Suppressor macrophage treated with lipopolysaccharide for 4 hours (primary cell): ENCODE results near the gene CYGB.

Source experiments
- DNase-seq: peaks from one replicate; pipeline ENCODE4 v3.0.0-alpha.2; 2020

CYGB gene

GRCh38 chr17:76549215-76549518, 11.7 kb upstream of the CYGB start:
- DNase-seq, result no peak

DNA sequence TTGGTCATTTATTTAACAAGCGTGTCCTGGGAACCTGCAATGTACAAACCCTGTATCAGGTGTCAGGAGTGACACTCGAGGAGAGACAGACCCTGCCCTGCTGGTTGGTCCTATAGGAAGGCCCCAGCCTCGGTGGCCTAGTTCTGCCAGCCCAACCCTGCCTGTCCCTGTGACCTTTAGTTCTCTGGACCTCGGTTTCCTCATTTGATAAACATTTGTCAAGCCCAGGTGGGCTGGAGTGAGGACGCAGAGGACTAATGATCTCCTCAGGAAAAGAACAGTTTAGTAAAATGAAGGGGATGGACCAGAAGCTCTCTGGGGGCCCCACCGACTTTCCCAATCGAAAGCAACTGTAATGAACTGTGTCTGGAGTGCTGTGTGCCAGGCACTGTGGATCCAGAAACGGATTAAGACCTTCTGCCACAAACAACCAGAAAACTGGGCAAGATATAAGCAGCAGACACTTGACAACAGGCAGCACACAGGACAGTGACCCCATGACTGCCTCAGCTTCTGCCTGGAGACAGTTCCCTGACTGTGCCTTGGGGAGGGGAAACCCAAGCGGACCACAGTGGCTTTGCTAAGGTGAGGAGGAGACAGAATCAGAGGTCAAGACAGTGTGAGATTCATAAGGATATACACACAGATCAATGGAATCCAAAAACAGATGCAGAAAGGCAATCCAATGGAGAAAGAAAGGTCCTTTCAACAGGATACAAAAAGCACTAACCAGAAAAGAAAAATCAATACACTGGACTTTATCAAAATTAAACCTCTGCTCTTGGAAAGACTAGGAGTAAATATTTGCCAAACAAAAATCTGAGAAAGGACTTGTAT, 11.1 kb upstream of the CYGB start:
- no peak for DNase-seq

- no peak for DNase-seq
Observed at GRCh38 chr17:76547642-76548202, 10.2 kb upstream of the CYGB start.

- peak; percentile 81 for DNase-seq
Observed at GRCh38 chr17:76547183-76547641, 9.7 kb upstream of the CYGB start.

DNA sequence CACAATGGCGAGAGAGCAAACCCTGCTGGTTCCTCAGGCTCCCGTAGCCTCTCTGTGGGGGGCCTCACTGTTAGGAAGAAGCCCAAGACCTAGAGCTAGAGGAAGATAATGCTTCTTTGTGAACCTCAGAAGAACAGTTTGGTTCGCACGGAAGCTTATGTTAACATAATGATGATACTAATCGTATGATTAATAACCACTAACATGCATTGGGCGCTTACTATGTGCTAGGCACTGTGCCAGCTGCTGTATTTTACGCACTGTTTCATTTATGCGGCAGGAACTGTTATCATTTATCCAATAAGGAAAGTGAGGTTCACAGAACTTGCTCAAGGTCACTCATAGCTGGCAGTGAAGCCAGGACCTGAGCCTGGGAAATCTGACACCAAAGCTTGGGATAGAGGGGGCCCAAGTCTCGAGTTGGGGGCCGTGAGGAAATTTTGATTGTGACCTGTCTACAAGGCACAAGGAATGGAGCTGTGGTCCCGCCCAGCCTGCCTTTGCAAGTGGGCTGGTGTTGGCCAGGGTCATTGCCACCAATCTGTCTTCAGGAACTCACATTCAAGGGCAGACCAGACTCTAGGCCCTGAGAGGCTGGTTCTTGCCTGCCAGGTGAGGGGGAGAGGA, 9.2 kb upstream of the CYGB start:
- no peak for DNase-seq

- DNase-seq, result no peak
Observed at GRCh38 chr17:76545918-76546555, 8.5 kb upstream of the CYGB start.

DNA sequence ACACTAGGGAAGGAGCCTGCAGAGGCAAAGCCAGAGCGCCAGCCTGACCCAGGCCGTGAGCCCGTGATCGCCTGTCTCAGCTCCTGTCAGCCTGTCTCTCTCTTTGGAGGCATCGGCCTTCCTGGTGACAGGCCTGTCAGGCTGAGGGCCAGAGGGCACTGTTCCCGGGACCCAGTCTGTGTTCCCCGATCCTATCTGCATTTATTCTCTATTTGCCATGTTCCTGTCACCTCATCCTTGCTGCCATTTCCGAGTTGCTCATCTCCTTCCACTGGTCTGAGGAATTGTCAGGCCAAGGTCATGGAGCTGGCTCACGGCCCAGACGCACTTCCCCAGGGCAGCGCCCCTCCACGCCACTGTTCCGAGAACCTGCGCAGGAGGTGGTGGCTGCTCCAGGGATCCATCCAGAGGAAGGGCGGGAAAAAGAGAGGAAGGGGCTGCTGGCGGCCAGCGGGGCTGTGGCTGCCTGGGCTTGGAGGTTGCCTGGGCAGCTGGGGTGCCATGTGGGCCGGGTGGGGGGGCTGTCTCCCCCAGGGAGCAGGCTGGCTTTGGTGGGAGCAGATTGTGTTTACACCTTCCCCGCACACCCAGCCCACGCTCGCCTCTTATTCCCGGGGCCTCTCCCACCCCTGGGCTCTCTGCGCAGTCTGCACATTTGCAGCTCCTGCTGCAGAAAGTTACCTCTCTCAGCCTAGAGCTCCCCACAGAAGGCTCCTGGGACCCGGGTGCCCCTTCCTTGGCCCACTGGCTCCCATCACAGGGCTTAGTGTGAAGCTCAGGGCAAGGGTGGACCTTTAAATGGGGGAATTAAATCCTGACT, 7.2 kb upstream of the CYGB start:
- no peak for DNase-seq

DNA sequence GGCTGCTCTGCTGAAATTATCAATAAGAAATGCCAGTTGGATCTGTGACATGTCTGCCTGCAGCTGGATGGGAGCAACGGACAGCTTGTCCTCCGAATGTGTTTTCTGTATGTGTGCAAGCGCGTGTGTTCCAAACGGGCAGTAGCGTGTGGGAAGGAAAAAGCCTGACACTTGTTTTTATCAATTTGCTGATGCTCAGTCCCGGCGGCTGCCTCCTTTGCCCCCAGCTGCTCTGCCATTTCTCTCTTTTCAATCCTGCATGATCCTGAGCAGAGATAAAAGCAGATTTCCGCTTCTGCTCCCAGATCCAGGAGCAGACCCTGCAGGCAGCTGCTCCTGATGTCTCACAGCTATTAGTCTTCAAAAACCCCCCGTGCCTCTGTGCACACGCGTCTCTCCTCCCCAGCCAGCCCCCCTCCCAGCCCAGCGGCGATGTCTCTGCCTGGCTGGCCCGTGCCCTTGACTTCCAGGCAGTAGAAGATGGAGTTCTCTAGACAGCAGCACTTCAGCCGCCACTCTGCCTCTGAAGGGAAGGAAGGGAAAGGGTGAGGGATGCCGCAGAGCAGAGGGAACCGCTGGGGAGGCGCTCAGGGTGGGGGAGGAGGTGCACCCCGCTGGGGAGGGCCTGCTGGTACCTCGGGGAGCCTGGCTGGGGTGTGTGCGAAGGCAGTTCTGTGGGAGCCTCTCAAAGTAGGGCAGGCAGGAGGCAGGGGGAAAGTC, 6.5 kb upstream of the CYGB start:
- no peak for DNase-seq

GRCh38 chr17:76543482-76543825, 5.9 kb upstream of the CYGB start:
- DNase-seq, result no peak

DNA sequence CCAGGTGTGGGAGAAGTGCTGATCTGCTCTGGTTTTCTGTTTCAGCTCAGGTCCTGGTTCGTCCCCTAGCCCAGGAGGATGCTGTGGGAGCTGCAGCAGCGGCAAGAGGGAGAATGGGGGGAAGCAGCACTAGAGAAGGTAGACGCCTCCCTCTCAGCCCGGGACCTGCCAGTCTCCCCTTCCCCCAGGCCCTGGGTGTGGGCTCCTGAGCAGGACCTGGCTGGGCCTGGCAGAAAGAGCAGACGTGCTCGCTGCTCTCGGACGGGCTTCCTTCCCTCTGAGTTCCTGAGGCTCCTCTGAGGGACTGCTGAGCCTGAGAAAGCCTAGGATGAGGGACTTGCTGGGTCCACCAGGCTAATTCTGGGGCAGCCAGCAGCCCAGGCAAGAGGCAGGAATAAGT, 5.5 kb upstream of the CYGB start:
- DNase-seq, result no peak

DNA sequence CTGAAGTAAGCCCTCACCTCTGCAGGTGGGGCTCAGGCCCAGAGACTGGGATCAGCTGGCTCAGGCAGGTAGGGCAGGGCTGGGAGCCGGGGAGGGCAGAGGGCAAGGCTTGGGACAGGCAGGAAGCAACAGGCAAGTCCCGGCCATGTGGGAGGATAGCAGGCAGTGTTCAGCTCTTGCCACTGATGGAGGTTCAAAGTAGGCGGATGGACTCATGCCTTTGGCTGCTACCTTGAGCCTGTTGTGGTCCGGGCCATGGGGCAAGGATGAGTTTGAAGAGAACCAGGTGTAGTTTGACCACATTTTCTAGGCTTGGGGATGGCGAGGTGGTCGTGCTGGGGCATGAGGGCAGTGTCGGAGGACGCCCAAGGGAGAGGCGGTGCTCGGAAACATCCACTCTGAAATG, 5.1 kb upstream of the CYGB start:
- no peak for DNase-seq

- no peak for DNase-seq
Observed at GRCh38 chr17:76541739-76542454, 4.4 kb upstream of the CYGB start.

DNA sequence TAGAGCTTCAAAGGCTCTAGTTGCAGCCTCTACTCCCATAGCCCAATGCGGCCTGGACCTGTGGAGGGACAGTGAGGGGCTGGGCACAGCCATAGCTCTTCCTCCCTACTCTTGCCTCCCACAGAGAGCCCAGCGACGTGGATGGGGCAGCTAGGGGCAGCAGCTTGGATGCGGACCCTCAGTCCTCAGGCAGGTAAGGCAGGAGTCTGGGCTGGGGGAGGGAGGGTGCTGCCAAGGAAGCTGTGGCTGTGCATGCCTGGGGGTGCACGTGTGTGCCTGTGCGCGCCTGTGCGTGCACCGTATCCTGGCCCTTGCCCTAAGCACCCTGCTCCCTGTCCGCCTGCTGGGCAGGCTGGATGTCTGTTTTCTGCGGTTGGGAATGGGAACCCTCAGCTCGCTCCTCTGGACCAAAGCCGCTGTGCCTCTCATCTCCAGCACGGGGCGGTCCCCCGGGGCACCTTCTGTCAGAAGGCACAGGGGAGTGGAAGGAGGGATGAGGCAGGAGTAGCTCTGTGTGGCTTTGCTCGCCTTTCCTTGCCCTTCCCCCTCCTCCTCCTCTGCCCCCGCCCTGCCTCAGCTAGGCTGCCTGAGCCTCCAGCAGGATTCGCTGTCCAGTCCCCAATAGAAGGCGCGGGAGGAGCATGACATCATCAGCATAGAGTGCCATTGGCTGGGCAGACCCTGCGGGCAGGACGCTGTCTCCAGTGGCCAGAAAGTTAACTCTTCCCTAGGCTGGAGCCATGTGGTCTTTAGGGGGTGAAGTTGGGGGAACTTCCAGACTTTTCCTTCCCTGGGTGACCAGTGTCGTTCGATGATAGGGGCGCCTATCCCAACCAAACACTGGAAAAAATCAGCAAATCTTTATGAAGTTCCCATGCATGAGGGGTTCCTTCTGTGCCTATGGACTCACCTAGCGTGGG, 3.1 kb upstream of the CYGB start:
- DNase-seq, result peak; percentile 89

DNA sequence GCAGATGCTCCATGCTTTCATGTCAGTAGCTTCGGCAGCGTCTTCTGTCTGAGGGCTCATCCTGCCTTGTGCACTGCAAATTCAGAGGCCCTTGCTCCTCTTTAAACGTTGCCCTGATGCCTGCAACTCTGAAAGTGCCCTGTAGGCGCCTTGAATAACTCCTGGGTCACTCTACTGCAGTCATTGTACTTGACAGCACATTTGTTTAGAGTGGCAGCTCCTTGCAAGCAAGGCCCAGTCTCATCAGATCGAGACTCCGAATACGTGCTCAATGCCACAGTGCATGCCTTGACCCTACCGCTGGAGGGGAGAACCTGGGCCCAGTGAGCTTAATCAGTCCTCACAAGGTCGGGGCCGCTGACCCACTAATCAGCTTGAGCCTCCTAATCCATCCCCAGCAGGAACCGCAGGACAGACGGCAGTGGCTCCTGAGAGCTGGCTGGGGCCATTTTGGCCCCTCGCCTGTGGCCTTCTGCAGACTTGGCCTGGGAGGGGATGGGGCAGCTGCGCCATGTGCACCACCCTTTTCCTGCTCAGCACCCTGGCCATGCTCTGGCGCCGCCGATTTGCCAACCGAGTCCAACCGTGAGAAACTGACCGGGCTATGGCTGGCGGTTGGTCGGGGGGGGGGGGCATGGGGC, 2.2 kb upstream of the CYGB start, which contains the start of gene PRCD:
PRCD (plus strand) TSS at position 414 of the 641 bp plus-strand sequence; CDS start at position 512, 98 bp downstream.
- no peak for DNase-seq

DNA sequence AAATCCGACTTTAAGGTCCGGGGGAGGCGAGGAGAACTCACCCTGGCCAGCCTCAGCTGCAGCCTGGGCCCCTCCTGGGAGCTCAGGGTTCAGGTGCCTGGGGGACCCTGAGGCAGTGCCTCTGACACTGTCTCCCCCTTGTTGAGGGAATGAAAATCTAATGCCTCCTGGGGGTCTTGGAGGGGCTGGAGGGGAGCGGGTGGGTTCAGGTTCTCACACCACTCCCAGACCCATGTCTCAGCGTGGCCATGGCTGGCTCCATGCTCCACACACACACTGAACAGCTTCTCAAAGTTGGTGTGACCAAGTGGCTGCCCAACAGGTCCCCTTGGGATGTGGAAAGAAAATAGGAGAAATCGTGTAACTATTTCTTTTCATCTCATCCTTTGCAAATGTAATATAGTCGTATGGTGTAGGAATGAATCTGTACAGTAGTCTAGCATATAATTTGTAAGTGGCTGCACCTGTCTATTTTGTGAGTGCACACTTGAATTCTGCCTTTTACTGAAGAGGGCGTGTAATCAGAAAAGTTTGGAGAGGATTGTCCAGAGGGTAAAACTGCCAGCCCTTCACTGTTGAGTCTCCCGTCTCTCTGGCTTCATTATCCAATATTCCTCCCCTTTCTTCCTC, 1.5 kb upstream of the CYGB start:
- DNase-seq, result no peak

GRCh38 chr17:76538281-76538931, 897 bp upstream of the CYGB start:
- DNase-seq, result no peak

GRCh38 chr17:76537288-76537577, 276 bp downstream of the CYGB start:
- no peak for DNase-seq

DNA sequence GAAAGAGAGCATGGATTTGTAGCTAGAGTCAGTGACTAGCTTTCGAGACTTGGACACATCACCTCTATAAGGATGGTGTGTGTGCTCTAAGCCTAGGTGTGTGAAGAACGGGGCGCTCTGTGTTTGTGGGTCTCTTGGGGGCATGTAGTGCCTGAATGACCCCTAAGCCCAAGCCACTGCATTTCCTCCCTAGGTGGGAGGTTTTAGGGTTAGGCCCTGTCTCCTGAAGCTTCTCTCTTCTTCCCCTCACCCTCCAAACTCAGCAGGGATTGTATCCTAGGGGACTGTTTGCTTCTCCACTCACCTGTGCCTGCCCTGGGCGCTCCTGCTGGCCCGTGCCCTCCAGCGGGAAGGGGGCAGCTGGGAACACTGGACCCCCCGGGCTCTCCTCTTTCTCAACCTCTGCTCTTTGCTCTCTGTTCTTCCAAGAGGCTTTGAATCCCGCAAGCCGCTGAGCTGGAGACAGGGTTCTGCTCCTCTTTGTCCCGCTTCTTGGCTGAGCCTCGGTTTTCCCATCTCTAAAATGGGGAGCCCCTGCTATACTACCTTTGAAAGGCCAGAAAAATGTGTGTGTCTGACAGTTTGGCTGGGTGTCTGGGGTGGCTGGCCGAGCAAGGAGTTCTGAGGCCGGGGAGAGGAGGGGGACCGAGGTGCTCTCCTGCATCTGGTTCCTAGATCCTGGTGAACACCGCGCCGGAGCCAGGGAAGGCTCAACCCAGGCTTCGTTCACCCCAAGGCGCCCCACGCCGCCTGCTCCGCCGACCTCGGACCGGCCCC, 810 bp downstream of the CYGB start:
- DNase-seq, result no peak
